ENCODE data around the gene CCDC192.
"Not testable (repeated sequence)": the region's sequence is repeated elsewhere in the genome, so short reads cannot be mapped to it uniquely, and the experiment has no call there.

The CCDC192 gene

DNA sequence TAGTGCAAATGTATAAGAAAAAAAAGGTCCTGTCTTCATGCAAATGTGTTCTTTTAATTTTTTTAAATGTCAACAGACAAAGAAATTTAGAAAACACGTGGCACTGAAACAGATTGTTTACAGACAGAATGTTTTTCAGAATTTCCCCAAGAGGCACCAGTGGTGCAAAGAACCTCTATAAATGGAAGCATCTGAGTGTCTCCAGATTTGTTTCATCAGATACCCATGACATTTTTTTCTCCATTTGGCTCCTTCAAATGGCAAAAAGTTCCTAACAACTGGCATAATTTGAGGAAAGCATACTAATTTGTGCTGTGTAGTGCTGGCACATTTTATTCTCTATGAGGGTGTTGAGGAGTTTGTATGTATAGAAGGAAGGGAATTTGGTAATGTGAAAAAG lies 15.0 kb downstream of the CCDC192 start:
- H3K36me3 ChIP-seq (ENCODE audit: insufficient read depth, low read length) = no peaks in the 10 kb centered on the region
- no peaks in the 10 kb centered on the region for H3K4me1 ChIP-seq (ENCODE audit: insufficient read depth, low read length)
- no peaks in the 10 kb centered on the region for H3K9me3 ChIP-seq (ENCODE audit: control insufficient read depth, insufficient read depth, low read length)
- no peak overlapping the region for H3K9ac ChIP-seq (ENCODE audit: low read depth, low read length)

DNA sequence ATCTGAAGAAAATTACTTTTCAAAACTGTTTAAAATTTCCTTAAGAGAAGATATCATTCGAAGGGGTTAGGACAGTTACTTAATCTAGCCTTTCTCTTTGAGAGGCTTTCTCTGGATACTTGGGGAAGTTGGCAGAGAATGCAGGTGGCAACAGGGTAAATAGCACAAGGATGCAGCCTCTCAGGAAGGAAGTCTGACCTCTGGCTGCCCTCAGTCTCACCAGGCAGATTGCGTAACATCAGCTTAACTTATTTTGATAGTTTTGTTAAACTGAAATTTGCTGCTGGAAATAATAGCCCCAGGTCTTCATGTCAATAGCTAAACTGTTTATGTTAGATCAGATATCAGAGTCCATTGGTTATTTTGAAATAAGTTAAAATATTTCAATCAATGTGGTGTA lies 20.4 kb downstream of the CCDC192 start:
- Histone ChIP-seq H3K4me1 (ENCODE audit: insufficient read depth, low read length) (no peaks in the 10 kb centered on the region), H3K36me3 (ENCODE audit: insufficient read depth, low read length) (no peaks in the 10 kb centered on the region), H3K9ac (ENCODE audit: low read depth, low read length) (no peak overlapping the region), H3K9me3 (ENCODE audit: control insufficient read depth, insufficient read depth, low read length) (no peaks in the 10 kb centered on the region)

DNA sequence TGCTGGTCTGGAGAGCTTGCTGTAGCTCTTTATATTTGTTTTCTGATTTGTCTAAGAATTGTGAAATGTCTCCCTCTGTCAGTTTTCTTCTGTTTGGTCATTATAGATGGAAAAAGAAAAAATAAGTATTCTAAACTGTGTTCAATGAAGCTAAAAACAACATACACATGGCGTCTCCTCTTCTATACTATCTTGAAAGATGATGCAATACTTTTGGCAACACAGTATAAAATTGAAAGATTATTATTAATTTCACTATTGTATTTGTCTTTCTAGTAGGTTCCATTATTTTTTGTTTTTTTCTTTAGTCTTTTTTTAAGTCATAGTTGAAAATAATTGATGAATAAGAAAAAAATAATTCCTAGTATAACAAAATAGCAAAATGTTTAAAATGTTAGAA lies 22.5 kb downstream of the CCDC192 start:
- H3K9me3 ChIP-seq (ENCODE audit: control insufficient read depth, insufficient read depth, low read length) = no peaks in the 10 kb centered on the region
- no peaks in the 10 kb centered on the region for H3K36me3 ChIP-seq (ENCODE audit: insufficient read depth, low read length)
- no peak overlapping the region for H3K9ac ChIP-seq (ENCODE audit: low read depth, low read length)
- H3K4me1 ChIP-seq (ENCODE audit: insufficient read depth, low read length) = no peaks in the 10 kb centered on the region

DNA sequence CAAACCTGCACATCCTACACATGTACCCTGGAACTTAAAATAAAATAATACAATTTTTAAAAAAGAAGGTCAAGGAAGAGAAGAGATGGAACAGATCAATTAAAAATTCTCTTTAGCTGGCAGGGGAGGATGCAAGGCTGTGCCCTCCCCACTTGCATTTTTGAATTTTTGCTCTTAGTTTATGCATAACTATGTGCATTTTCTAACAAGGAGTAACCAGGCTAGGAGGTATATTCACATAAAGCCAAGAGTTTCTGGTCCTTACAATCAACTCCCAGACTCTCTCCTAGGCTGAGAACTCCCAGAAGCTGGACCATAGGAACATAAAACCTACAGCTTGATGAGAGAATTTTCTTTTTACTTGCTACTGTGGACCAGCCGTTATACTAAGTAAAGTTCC lies 29.8 kb downstream of the CCDC192 start:
- H3K9ac ChIP-seq (ENCODE audit: low read depth, low read length) = no peak overlapping the region
- H3K36me3 ChIP-seq (ENCODE audit: insufficient read depth, low read length) = no peaks in the 10 kb centered on the region
- H3K9me3 ChIP-seq (ENCODE audit: control insufficient read depth, insufficient read depth, low read length) = no peaks in the 10 kb centered on the region
- H3K4me1 ChIP-seq (ENCODE audit: insufficient read depth, low read length) = no peaks in the 10 kb centered on the region

DNA sequence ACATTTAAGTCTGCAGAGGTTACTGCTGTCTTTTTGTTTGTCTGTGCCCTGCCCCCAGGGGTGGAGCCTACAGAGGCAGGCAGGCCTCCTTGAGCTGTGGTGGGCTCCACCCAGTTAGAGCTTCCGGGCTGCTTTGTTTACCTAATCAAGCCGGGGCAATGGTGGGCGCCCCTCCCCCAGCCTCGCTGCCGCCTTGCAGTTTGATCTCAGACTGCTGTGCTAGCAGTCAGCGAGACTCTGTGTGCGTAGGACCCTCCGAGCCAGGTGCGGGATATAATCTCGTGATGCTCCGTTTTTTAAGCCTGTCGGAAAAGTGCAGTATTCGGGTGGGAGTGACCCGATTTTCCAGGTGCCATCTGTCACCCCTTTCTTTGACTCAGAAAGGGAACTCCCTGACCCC lies 36.2 kb downstream of the CCDC192 start:
- peak overlapping the region; percentile 63; the same call in 1 of the 2 replicates for H3K9ac ChIP-seq (ENCODE audit: low read depth, low read length)
- not testable (repeated sequence) for H3K4me1 ChIP-seq (ENCODE audit: insufficient read depth, low read length); H3K9me3 ChIP-seq (ENCODE audit: control insufficient read depth, insufficient read depth, low read length); H3K36me3 ChIP-seq (ENCODE audit: insufficient read depth, low read length)

DNA sequence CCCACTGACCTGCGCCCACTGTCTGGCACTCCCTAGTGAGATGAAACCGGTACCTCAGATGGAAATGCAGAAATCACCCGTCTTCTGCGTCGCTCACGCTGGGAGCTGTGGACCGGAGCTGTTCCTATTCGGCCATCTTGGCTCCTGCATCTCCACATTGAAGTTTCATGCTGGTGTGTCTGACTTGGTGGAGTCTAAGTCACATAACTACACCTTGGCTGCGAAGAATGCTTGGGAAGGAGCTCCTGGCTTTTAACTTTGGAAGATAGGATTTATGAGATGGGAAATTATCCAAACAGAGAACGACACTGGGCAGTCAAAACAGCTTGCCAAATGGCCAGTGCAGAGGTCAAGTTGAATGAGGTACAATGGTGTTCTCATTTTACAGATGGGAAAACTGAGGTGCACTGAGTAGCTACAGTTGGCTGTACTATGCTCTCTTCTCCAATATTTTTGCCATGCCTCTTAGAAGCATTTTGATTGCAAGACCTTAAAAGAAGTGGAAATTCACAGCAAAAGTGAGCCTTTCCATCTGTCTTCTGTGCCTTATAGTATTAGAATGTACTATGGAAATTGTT lies 36.7 kb downstream of the CCDC192 start:
- Histone ChIP-seq H3K9ac (ENCODE audit: low read depth, low read length) (peak overlapping the region; percentile 63), H3K4me1 (ENCODE audit: insufficient read depth, low read length) (no peaks in the 10 kb centered on the region), H3K36me3 (ENCODE audit: insufficient read depth, low read length) (no peaks in the 10 kb centered on the region), H3K9me3 (ENCODE audit: control insufficient read depth, insufficient read depth, low read length) (no peaks in the 10 kb centered on the region)

DNA sequence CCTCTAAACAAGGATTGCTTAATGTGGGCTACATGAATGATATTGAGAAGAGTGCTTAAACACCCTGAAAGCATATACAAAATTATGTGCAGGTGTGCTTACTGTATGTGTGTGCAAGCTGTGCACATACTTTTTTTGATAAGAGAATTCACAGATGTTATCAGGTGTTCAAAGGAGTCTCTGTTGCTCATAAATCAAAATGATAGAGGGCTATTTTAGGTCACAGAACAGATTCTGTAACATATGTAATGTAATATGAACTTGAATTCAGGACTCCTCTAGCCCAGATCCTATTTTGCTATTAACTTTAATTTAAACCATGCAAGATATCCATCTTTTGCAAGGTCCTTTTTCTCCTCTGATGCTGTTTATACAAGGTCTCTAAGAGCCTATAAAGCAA lies 38.2 kb downstream of the CCDC192 start:
- Histone ChIP-seq H3K4me1 (ENCODE audit: insufficient read depth, low read length) (no peaks in the 10 kb centered on the region), H3K36me3 (ENCODE audit: insufficient read depth, low read length) (no peaks in the 10 kb centered on the region), H3K9ac (ENCODE audit: low read depth, low read length) (no peak overlapping the region), H3K9me3 (ENCODE audit: control insufficient read depth, insufficient read depth, low read length) (no peaks in the 10 kb centered on the region)

DNA sequence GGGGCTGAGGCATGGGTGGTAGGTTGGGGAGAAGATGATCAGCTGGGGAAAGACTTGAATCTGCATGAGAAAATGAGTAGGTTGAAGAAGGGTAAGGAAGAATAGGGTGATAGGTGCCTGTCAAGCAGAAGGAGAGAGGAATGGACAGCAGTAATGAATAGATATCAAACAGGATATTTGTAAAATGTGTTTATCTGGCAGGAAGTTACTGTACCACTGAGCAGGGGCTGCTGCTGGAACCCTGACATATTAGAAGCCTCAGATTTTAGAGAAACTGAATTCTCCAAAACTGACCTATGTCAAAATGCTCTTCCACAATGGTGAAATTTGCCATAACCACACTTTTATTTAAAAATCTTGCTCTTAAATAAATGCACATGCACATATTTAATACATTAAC lies 41.0 kb downstream of the CCDC192 start:
- H3K4me1 ChIP-seq (ENCODE audit: insufficient read depth, low read length) = no peaks in the 10 kb centered on the region

DNA sequence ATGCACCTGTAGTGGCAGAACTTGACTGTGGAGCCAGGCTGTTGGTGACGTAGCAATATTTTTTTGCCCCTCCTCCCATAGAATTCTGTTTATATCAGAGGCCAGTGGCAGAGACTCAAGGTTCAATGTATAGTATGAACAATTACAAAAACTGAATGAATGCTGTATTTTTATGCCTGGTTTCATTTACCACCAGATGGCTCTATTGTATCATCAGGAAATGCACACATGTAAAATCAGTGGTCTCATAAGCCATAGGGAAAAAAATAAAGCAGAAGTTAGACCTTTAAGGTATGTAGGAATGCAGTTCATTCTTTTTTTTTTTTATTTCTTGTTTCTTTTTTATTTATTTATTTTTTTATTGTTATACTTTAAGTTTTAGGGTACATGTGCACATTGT lies 43.6 kb downstream of the CCDC192 start:
- Histone ChIP-seq H3K36me3 (ENCODE audit: insufficient read depth, low read length) (no peaks in the 10 kb centered on the region), H3K9ac (ENCODE audit: low read depth, low read length) (no peak overlapping the region), H3K4me1 (ENCODE audit: insufficient read depth, low read length) (no peaks in the 10 kb centered on the region), H3K9me3 (ENCODE audit: control insufficient read depth, insufficient read depth, low read length) (no peaks in the 10 kb centered on the region)

More for the DNA sequence above, 41.0 kb downstream of the CCDC192 start:
- Histone ChIP-seq H3K9me3 (ENCODE audit: control insufficient read depth, insufficient read depth, low read length) (no peaks in the 10 kb centered on the region), H3K36me3 (ENCODE audit: insufficient read depth, low read length) (no peaks in the 10 kb centered on the region), H3K9ac (ENCODE audit: low read depth, low read length) (no peak overlapping the region)

DNA sequence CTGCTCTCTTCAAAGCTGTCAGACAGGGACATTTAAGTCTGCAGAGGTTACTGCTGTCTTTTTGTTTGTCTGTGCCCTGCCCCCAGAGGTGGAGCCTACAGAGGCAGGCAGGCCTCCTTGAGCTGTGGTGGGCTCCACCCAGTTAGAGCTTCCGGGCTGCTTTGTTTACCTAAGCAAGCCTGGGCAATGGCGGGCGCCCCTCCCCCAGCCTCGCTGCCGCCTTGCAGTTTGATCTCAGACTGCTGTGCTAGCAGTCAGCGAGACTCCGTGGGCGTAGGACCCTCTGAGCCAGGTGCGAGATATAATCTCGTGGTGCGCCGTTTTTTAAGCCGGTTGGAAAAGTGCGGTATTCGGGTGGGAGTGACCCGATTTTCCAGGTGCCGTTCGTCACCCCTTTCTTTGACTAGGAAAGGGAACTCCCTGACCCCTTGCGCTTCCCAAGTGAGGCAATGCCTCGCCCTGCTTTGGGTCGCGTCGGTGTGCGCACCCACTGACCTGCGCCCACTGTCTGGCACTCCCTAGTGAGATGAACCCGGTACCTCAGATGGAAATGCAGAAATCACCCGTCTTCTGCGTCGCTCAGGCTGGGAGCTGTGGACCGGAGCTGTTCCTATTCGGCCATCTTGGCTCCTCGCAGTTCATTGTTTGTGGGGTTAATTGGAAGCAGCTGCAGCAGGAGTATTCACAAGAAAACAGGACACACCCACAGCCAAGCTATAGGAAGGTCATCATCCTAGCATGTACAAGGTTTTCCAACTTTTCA lies 49.5 kb downstream of the CCDC192 start:
- peak overlapping the region; percentile 47 for H3K9ac ChIP-seq (ENCODE audit: low read depth, low read length)
- not testable (repeated sequence) for H3K9me3 ChIP-seq (ENCODE audit: control insufficient read depth, insufficient read depth, low read length); H3K36me3 ChIP-seq (ENCODE audit: insufficient read depth, low read length); H3K4me1 ChIP-seq (ENCODE audit: insufficient read depth, low read length)

DNA sequence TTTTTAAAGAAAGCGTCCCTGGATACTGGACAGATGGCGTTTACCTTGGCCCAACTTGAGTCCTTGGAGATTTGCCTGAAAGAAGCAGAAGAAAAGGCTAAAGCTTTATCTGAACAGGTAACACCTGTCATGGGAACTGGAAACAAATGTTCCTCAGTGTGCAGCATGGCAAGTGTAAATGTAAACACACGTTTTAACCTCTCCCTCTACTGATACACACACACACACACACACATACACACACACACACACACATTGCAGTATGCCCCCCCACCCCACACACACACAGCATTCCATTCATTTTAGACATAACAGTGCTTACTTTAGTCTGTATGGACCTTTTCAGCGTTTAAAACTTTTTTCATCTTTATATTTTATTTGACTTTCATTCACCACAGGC lies 51.1 kb downstream of the CCDC192 start:
- no peaks in the 10 kb centered on the region; the same call in 1 of the 2 replicates for H3K4me1 ChIP-seq (ENCODE audit: insufficient read depth, low read length)
- no peaks in the 10 kb centered on the region for H3K36me3 ChIP-seq (ENCODE audit: insufficient read depth, low read length)
- no peak overlapping the region for H3K9ac ChIP-seq (ENCODE audit: low read depth, low read length)
- H3K9me3 ChIP-seq (ENCODE audit: control insufficient read depth, insufficient read depth, low read length) = no peaks in the 10 kb centered on the region

DNA sequence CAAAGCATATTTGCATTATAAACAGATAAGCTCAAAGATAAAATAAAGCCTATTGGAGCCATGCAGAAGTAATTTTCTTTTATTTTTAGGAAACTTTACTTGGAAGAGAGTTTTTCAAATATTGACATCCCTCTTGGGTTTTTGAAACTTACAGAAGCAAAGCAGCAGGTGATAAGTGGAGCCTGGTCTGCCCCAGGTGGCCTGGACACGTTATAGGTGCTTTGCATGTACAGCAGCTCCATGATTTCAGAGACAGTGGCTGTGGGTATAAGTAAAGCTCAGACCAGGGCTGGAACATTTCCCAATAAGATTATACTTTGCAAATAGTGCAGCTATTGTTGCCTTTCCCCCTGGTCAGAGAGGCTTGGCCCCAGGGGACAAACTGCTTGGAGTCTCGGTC lies 51.5 kb downstream of the CCDC192 start:
- H3K9me3 ChIP-seq (ENCODE audit: control insufficient read depth, insufficient read depth, low read length) = no peaks in the 10 kb centered on the region
- H3K36me3 ChIP-seq (ENCODE audit: insufficient read depth, low read length) = no peaks in the 10 kb centered on the region
- H3K4me1 ChIP-seq (ENCODE audit: insufficient read depth, low read length) = no peaks in the 10 kb centered on the region; the same call in 1 of the 2 replicates
- H3K9ac ChIP-seq (ENCODE audit: low read depth, low read length) = no peak overlapping the region

DNA sequence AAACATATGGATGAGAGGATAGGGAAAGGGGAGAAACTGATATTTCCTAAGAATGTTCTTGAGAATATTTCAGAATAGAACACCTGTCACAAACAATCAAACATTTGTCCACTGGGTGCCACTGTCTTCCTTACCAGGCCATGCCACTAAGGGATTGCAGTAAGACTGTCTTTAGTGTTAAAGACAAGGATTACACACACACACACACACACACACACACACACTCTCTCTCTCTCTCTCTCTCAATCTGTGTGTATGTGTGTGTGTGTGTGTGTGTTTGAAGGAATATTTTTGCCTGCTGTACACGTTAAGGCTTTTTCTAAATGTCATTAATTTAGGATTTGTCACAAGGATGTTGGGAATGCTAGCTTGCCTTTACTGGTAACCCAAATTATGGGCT lies 54.4 kb downstream of the CCDC192 start:
- no peaks in the 10 kb centered on the region for H3K36me3 ChIP-seq (ENCODE audit: insufficient read depth, low read length)
- no peak overlapping the region for H3K9ac ChIP-seq (ENCODE audit: low read depth, low read length)
- no peaks in the 10 kb centered on the region for H3K9me3 ChIP-seq (ENCODE audit: control insufficient read depth, insufficient read depth, low read length)
- H3K4me1 ChIP-seq (ENCODE audit: insufficient read depth, low read length) = no peaks in the 10 kb centered on the region; the same call in 1 of the 2 replicates

DNA sequence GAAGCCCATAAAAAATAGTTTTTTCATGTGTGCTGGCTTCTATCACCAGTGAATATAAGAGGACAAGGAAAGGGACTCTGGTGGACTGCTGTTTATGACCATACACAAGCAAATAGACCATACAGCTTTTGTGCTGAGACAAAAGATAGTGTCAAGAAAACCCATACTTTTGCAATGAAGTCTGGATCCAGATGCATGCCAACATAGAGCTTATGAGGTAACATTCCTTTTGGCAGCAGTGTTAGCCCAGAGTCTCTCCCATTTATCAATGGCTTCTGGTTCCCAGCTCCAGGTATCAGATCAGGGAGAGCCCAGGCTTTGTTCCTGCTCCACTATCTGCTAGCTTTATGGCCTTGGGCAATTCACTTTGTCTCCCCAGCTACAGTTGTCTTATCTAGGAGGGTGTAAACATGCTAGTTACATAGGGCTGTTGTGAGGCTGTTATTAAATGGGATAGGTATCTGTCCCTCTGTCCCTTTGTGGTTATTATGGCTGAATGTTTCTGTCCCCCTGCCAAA lies 55.6 kb downstream of the CCDC192 start:
- Histone ChIP-seq H3K36me3 (ENCODE audit: insufficient read depth, low read length) (no peaks in the 10 kb centered on the region), H3K4me1 (ENCODE audit: insufficient read depth, low read length) (no peaks in the 10 kb centered on the region), H3K9ac (ENCODE audit: low read depth, low read length) (no peak overlapping the region)

DNA sequence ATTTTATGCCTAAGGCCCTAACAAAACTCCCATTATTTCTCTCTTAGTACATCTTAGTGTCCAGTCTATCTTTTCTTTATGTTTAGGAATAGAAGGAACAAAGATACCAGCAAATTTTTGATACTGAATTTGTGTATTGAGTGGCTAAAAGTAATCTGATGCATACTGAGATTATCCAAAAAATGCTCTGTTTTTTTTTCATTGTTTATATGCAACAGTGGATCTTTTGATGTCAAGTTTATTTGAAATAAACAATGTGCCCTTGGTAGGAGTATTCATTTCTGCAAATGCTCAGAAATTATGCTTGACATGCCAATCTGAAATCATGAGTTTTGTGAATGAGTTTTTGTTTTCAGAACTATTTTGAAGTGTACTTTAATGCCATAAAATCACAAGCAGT lies 58.7 kb downstream of the CCDC192 start:
- Histone ChIP-seq H3K36me3 (ENCODE audit: insufficient read depth, low read length) (no peaks in the 10 kb centered on the region), H3K4me1 (ENCODE audit: insufficient read depth, low read length) (peaks cover 4% of the 10 kb centered on the region; the same call in 1 of the 2 replicates), H3K9me3 (ENCODE audit: control insufficient read depth, insufficient read depth, low read length) (no peaks in the 10 kb centered on the region), H3K9ac (ENCODE audit: low read depth, low read length) (no peak overlapping the region)

More for the DNA sequence above, 55.6 kb downstream of the CCDC192 start:
- H3K9me3 ChIP-seq (ENCODE audit: control insufficient read depth, insufficient read depth, low read length) = no peaks in the 10 kb centered on the region
